Transverse colon (tissue), 4 donors: ENCODE data around the gene KAT6B.

ENCODE experiments used
- EP300 ChIP-seq: sonication (generic); formaldehyde crosslinking; IDR thresholded peaks from one replicate; pipeline ENCODE4 v1.6.1; 2017; ENCODE audit warnings: antibody characterized with exemption, low read depth
- POLR2A ChIP-seq: fragments of 450-650 bp; IDR thresholded peaks from one replicate; pipeline ENCODE4 v1.6.1; 2016; ENCODE audit warnings: antibody characterized with exemption, mild to moderate bottlenecking, moderate library complexity
- POLR2AphosphoS5 ChIP-seq, 3 donors: sonication (generic); formaldehyde crosslinking; IDR thresholded peaks; one replicate each; pipeline ENCODE4 v1.6.1; 2016; ENCODE audit warnings: antibody characterized with exemption in 3 of 3
- TF ChIP-seq, protein P1 (sequence below), 5 experiments: fragments of 200-600 bp in 3 of 5; fragments of 450-650 bp in 2 of 5; sonication (generic) in 3 of 5; IDR thresholded peaks; 1 replicate in 2 of 5; 2 replicates in 3 of 5; pipeline ENCODE4 v1.5.1; 2016 to 2017; ENCODE audit warnings: antibody characterized with exemption in 5 of 5, inconsistent platforms in 3 of 5, mild to moderate bottlenecking in 2 of 5, moderate library complexity in 1 of 5

DNA sequence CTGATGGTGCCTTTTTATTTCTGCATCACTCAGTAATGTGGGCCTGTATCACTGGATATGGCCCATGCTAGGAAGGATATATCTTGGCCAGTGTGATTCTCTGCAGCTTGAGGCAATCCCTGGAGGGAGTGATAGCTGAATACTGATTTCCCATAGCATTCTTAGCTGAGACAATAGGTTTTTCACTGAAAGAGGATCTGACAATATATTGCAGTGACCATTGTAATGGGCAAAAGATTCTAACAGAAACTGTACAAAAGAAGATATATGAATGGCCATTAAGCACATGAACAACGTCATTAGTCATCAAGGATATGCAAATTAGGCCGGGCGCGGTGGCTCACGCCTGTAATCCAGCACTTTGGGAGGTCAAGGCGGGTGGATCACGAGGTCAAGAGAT, 117.8 kb downstream of the KAT6B start:
- TF ChIP-seq POLR2A (no peak), EP300 (no peak), POLR2AphosphoS5 (IDR thresholded peaks at IDR 0.05) (no peak)
- TF ChIP-seq, protein P1, sequence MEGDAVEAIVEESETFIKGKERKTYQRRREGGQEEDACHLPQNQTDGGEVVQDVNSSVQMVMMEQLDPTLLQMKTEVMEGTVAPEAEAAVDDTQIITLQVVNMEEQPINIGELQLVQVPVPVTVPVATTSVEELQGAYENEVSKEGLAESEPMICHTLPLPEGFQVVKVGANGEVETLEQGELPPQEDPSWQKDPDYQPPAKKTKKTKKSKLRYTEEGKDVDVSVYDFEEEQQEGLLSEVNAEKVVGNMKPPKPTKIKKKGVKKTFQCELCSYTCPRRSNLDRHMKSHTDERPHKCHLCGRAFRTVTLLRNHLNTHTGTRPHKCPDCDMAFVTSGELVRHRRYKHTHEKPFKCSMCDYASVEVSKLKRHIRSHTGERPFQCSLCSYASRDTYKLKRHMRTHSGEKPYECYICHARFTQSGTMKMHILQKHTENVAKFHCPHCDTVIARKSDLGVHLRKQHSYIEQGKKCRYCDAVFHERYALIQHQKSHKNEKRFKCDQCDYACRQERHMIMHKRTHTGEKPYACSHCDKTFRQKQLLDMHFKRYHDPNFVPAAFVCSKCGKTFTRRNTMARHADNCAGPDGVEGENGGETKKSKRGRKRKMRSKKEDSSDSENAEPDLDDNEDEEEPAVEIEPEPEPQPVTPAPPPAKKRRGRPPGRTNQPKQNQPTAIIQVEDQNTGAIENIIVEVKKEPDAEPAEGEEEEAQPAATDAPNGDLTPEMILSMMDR (IDR thresholded peaks at IDR 0.05): no peak
